K562 (cell line): Measurements from ENCODE around the gene ALKBH8. TPM values are rescaled to one million over a fixed set of nuclear protein-coding genes. Genes with fewer than 3 reads are reported as not detected.

ENCODE experiments used
- ATAC-seq: fragments of 200-7000 bp; cut with Tn5 transposase; 3 replicates; pipeline ENCODE4 v1.9.1; 2020; ENCODE audit warnings: moderate library complexity
- BruUV-seq: library from RNA; stranded (reverse); fragments of 400-500 nt; replicated peaks from 2 replicates; lab custom pipeline; 2021; lab: Mats Ljungman, UMichigan
- CTCF ChIA-PET: fragments of 300-600 bp; formaldehyde crosslinking; extraction: SDS; loops from one replicate; lab custom pipeline; 2021; ENCODE audit warnings: low intra/inter-chr PET ratio; lab: Yijun Ruan, JAX
- POLR2A ChIA-PET: fragments of 300-600, 350-650 bp; sonication (Branson Sonifier 250); formaldehyde crosslinking; extraction: SDS; loops from one replicate; lab custom pipeline; 2021; ENCODE audit warnings: antibody characterized with exemption, inconsistent platforms; lab: Yijun Ruan, JAX
- DNase-seq, 4 experiments: peaks; one replicate each; pipeline versions ENCODE4 v3.0.0 to v3.0.0-alpha.2; 2011 to 2018; ENCODE audit warnings: low spot score in 3 of 4, mixed read lengths in 3 of 4; ENCODE audit errors: extremely low read depth in 1 of 4
- FAIRE-seq: peaks from 2 replicates; lab custom pipeline; 2011; peaks lifted over from hg19 to GRCh38; lab: Jason Lieb, UNC
- H2AFZ ChIP-seq: 2 replicates; pipeline ENCODE4 v1.6.0; 2011; ENCODE audit warnings: low read depth, low read length, control low read depth, inconsistent platforms
- H3K27ac ChIP-seq: fragments of 200-600 bp; 3 replicates; pipeline ENCODE4 v1.8.0; 2011; ENCODE audit warnings: low read depth, mild to moderate bottlenecking, control low read depth, inconsistent platforms, low read length, moderate library complexity, mixed read lengths; ENCODE audit errors: extremely low read depth
- H3K27me3 ChIP-seq, 2 experiments: fragments of 300-600 bp in 1 of 2; 2 replicates in 1 of 2; 3 replicates in 1 of 2; pipeline versions ENCODE4 v1.6.0 to v1.8.0; 2011; ENCODE audit warnings: inconsistent platforms in 2 of 2, low read length in 2 of 2, mild to moderate bottlenecking in 1 of 2, mixed read lengths in 1 of 2, moderate library complexity in 1 of 2; ENCODE audit not compliant: control insufficient read depth in 2 of 2, insufficient read depth in 2 of 2
- H3K36me3 ChIP-seq: fragments of 300-600 bp; 3 replicates; pipeline ENCODE4 v1.8.0; 2011; ENCODE audit warnings: mild to moderate bottlenecking, low read length, inconsistent platforms; ENCODE audit not compliant: control insufficient read depth, insufficient read depth
- H3K4me1 ChIP-seq, 2 experiments: fragments of 200-600 bp in 1 of 2; replicated peaks in 1 of 2; 2 replicates in 1 of 2; 3 replicates in 1 of 2; pipeline versions ENCODE4 v1.5.1 to v1.8.0; 2011; ENCODE audit warnings: inconsistent platforms in 2 of 2, low read length in 2 of 2, mild to moderate bottlenecking in 1 of 2, mixed read lengths in 1 of 2, moderate library complexity in 1 of 2; ENCODE audit not compliant: control insufficient read depth in 2 of 2, insufficient read depth in 2 of 2
- H3K4me2 ChIP-seq: 2 replicates; pipeline ENCODE4 v1.6.1; 2011; ENCODE audit warnings: low read length, control low read depth, inconsistent platforms, mixed read lengths; ENCODE audit not compliant: insufficient read depth
- H3K4me3 ChIP-seq: fragments of 200-600 bp; sonication (generic), shearing (Covaris generic); 2 replicates; pipeline ENCODE4 v1.5.1; 2016; ENCODE audit warnings: control low read depth, inconsistent platforms
- H3K79me2 ChIP-seq: fragments of 200-600 bp; 3 replicates; pipeline ENCODE4 v1.8.0; 2011; ENCODE audit warnings: low read length, inconsistent platforms; ENCODE audit not compliant: control insufficient read depth, insufficient read depth
- H3K9ac ChIP-seq, 2 experiments: 2 replicates each; pipeline versions ENCODE4 v1.6.0 to v1.6.1; 2011; ENCODE audit warnings: low read depth in 2 of 2, low read length in 2 of 2, control low read depth in 1 of 2, inconsistent platforms in 1 of 2, mild to moderate bottlenecking in 1 of 2, mixed read lengths in 1 of 2; ENCODE audit not compliant: insufficient read depth in 1 of 2
- H3K9me1 ChIP-seq: one replicate; pipeline ENCODE4 v1.6.0; 2011; ENCODE audit warnings: inconsistent platforms, mild to moderate bottlenecking, low read length, moderate library complexity; ENCODE audit not compliant: control insufficient read depth, insufficient read depth
- H3K9me3 ChIP-seq: replicated peaks from 2 replicates; pipeline ENCODE4 v1.5.1; 2011; ENCODE audit warnings: low read depth, low read length, inconsistent platforms; ENCODE audit not compliant: control insufficient read depth, insufficient read depth
- H4K20me1 ChIP-seq: replicated peaks from 2 replicates; pipeline ENCODE4 v1.6.1; 2011; ENCODE audit warnings: low read length, inconsistent platforms, mixed read lengths; ENCODE audit not compliant: control insufficient read depth, insufficient read depth
- CAMTA2 ChIP-seq: fragments of 250-450 bp; sonication (Bioruptor Pico); conservative IDR thresholded peaks from 2 replicates; pipeline ENCODE4 v1.5.1; 2022
- DIDO1 ChIP-seq: fragments of 450-650 bp; IDR thresholded peaks from 2 replicates; pipeline ENCODE4 v1.6.1; 2016; ENCODE audit warnings: low read depth, missing biosample characterization, missing genetic modification characterization
- EGR1 ChIP-seq: fragments of 450-650 bp; conservative IDR thresholded peaks from 2 replicates; pipeline ENCODE4 v1.6.1; 2017; ENCODE audit warnings: mild to moderate bottlenecking
- ESRRA ChIP-seq: fragments of 450-650 bp; IDR thresholded peaks from 2 replicates; pipeline ENCODE4 v1.6.1; 2014; ENCODE audit warnings: low read depth, mild to moderate bottlenecking, moderate library complexity, borderline replicate concordance
- ETV5 ChIP-seq: sonication (generic); formaldehyde crosslinking; IDR thresholded peaks from 2 replicates; pipeline ENCODE4 v1.4.0; 2020; ENCODE audit warnings: low read depth, mild to moderate bottlenecking, missing genetic modification reagents
- FOS ChIP-seq: IDR thresholded peaks from 3 replicates; pipeline ENCODE4 v1.6.1; 2011; ENCODE audit not compliant: insufficient read length; ENCODE audit errors: extremely low read depth
- KDM5B ChIP-seq: fragments of 200-600 bp; sonication (generic); IDR thresholded peaks from 2 replicates; pipeline ENCODE4 v1.6.1; 2012; ENCODE audit warnings: low read depth, mild to moderate bottlenecking, moderate library complexity, low read length, control low read depth, inconsistent platforms; ENCODE audit not compliant: insufficient replicate concordance
- PHF20 ChIP-seq: fragments of 450-650 bp; IDR thresholded peaks from 2 replicates; pipeline ENCODE4 v1.6.1; 2018; ENCODE audit not compliant: partially characterized antibody
- POLR2B ChIP-seq: fragments of 450-650 bp; IDR thresholded peaks from 2 replicates; pipeline ENCODE4 v1.6.1; 2018; ENCODE audit warnings: low read depth; ENCODE audit not compliant: partially characterized antibody
- POLR2H ChIP-seq: IDR thresholded peaks from 2 replicates; pipeline ENCODE4 v1.6.1; 2016; ENCODE audit warnings: missing genetic modification characterization, low read depth, mild to moderate bottlenecking, control low read depth, missing compliant biosample characterization, moderate library complexity
- RBBP5 ChIP-seq: fragments of 200-600 bp; sonication (generic); IDR thresholded peaks from 2 replicates; pipeline ENCODE4 v1.6.1; 2012; ENCODE audit warnings: borderline replicate concordance, mild to moderate bottlenecking, low read length, control low read depth, inconsistent platforms; ENCODE audit not compliant: insufficient read depth, poor library complexity, severe bottlenecking
- RBFOX2 ChIP-seq: fragments of 200-400 bp; formaldehyde crosslinking; IDR thresholded peaks from 2 replicates; pipeline ENCODE4 v1.6.1; 2017; ENCODE audit warnings: low read depth, mild to moderate bottlenecking, low read length, moderate library complexity
- RCOR1 ChIP-seq, 2 experiments: IDR thresholded peaks; 2 replicates each; pipeline ENCODE4 v1.6.1; 2012; ENCODE audit warnings: low read depth in 2 of 2, low read length in 2 of 2, borderline replicate concordance in 1 of 2, improper control_type of control experiment in 1 of 2
- TAF1 ChIP-seq: IDR thresholded peaks from 2 replicates; pipeline ENCODE4 v1.6.1; 2011; ENCODE audit warnings: mild to moderate bottlenecking, low read length, moderate library complexity; ENCODE audit not compliant: insufficient read depth, control insufficient read depth, severe bottlenecking; ENCODE audit errors: extremely low read depth
- TAF9B ChIP-seq: fragments of 450-650 bp; IDR thresholded peaks from 2 replicates; pipeline ENCODE4 v1.6.1; 2018; ENCODE audit warnings: mild to moderate bottlenecking; ENCODE audit not compliant: partially characterized antibody
- ZZZ3 ChIP-seq: fragments of 450-650 bp; IDR thresholded peaks from 2 replicates; pipeline ENCODE4 v1.6.1; 2016; ENCODE audit warnings: antibody characterized with exemption, mild to moderate bottlenecking, moderate library complexity
- WGBS: fragments of 100-300 bp; shearing (Covaris generic); methylation state at CpG from one replicate; pipeline ENCODE4 v1.1.6; 2016; ENCODE audit warnings: low coverage, mixed read lengths; ENCODE audit not compliant: insufficient coverage; ENCODE audit errors: missing lambda C conversion rate; 5-methylcytosine and 5-hydroxymethylcytosine counted together
- in situ Hi-C: fragments of 300-500 bp; cut with MboI; formaldehyde crosslinking; loops from 4 replicates; pipeline ENCODE4 v1.15.0; 2018; ENCODE audit warnings: inconsistent platforms, mixed read lengths
- intact Hi-C: fragments of 100-400 bp; cut with micrococcal nuclease; formaldehyde crosslinking; loops from 2 replicates; pipeline ENCODE4 v1.14.2; 2022
- polyA plus RNA-seq, 8 experiments: library from polyadenylated mRNA; depleted of rRNA in 4 of 8; stranded (reverse) in 5 of 8; unstranded in 3 of 8; fragments of >200 nt; fragmentation: Nextera tagmentation in 2 of 8; fragmentation: Illumina TruSeq in 1 of 8; extraction: Ambion mirVana in 2 of 8; extraction: Trizol in 1 of 8; gene quantifications; 2 replicates each; pipeline versions ENCODE4 v1.2.1 to v1.2.3, GENCODE V29; 2011 to 2014; ENCODE audit warnings: inconsistent platforms in 1 of 8, missing spikeins in 1 of 8
- total RNA-seq, 7 experiments: library from RNA; depleted of rRNA in 6 of 7; stranded (reverse); fragments of >200 nt in 6 of 7; fragmentation: Illumina TruSeq in 2 of 7; extraction: Trizol in 2 of 7; gene quantifications; 2 replicates each; pipeline versions ENCODE4 v1.2.1 to v1.2.3, GENCODE V29; 2011 to 2021; ENCODE audit warnings: low replicate concordance in 1 of 7
- TF ChIP-seq, protein P1 (sequence below): fragments of 450-650 bp; IDR thresholded peaks from 2 replicates; pipeline ENCODE4 v1.7.1; 2018; ENCODE audit warnings: mild to moderate bottlenecking, low read depth; ENCODE audit not compliant: partially characterized antibody

Gene ALKBH8
- total and polyA plus RNA-seq, 9 of the 15 experiments (the other 6 are each of a cell fraction or from before 2014, with no cell fraction given): 4.3 to 14.4 (median 9.1) TPM

DNA sequence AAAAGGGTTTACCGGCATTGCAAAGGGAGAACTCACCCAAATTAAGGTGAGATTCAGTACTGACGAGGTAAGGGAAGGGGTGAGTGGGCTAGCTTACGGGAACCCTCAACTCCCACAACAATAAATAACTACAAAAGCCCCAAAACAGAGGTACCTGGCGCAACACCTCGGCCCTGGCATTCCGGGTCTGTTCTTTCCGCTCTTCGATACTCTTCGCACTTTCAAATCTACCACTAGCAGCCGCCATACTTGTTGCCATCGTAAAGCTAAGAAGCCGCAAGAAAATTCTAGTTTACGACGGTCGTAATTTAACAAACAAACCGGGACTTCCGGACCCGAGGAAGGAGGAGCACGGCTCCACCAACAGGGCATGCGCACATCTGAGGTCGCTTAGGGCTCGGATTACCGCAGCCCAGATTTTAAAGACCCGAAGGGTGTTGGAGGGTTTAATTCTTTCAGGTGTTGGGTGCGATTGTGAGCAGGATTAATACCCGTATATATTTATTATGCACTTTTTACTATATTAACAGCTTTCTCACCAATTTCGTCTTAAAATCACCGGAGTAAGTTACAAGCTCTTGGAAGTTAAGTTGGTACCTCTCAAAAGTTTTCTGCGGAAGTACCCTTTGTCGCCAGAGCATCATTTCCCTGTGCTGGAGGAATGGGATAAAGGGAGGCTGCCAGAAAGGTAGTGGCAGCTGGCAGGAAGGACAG is 107.8 kb downstream of the ALKBH8 start, which contains the start of gene CWF19L2:
CWF19L2 (minus strand) TSS at position 268 of the 714 bp plus-strand sequence; CDS start at position 259, 9 bp downstream.
- Histone ChIP-seq H3K4me1 (peaks cover 0 to 5% of the 10 kb centered on the region in 2 experiments; a peak in 1 of 5 replicates), H3K4me3 (peak within 1 kb of the TSS; percentile 61), H3K27ac (peak within 1 kb of the TSS; percentile 76), H3K9me1 (no peaks in the 10 kb centered on the region), H3K36me3 (peaks cover 23% of the 10 kb centered on the region; the same call in 2 of the 3 replicates), H3K4me2 (peak within 1 kb of the TSS; percentile 90), H4K20me1 (no peaks in the 10 kb centered on the region), H3K9ac (peak within 1 kb of the TSS; percentile 88 to 90), H3K27me3 (no peaks in the 10 kb centered on the region), H2AFZ (peak within 1 kb of the TSS; percentile 93), H3K9me3 (no peaks in the 10 kb centered on the region), H3K79me2 (peaks cover 24% of the 10 kb centered on the region)
- ChIA-PET CTCF (interaction anchor here (0.6 kb wide), 1 partner anchor 240 kb away, joined by 3 read pairs; no protein-coding TSS in a partner anchor), POLR2A (interaction anchor here (0.6 to 2.1 kb wide), 7 partner anchors 9 to 257 kb away, joined by 3 to 10 read pairs (median 4); no protein-coding TSS in a partner anchor)
- DNase-seq (peak; percentile 94 to 96 (median 95)), FAIRE-seq (peak; percentile 98), ATAC-seq (peak; percentile 97)
- no TSS peak for BruUV-seq
- 2% methylated on average over 30 of the region's 30 CpGs for WGBS
- intact Hi-C loops (no loop called here), in situ Hi-C loops (no loop called here)
- TF ChIP-seq PHF20 (peak; percentile 85), TAF9B (peak; percentile 94), RCOR1 (IDR thresholded peaks at IDR 0.05; ENCODE audit: borderline replicate concordance in 1 of 2, low read depth in 2 of 2, low read length in 2 of 2) (peak in 1 of 2 experiments; percentile 46; a peak in 1 of 4 replicates), ZZZ3 (no peak), TAF1 (peak; percentile 98), ETV5 (CRISPR knock-in tag) (peak; percentile 23; the same call in 1 of the 2 replicates), KDM5B (peak; percentile 91), DIDO1 (tag) (peak; percentile 77), FOS (peak; percentile 31), RBBP5 (peak; percentile 87), EGR1 (no peak), CAMTA2 (CRISPR knock-in tag) (no peak), RBFOX2 (peak; percentile 71), POLR2B (peak; percentile 88), ESRRA (peak; percentile 42; the same call in 1 of the 2 replicates), POLR2H (tag) (peak; percentile 83)
- TF ChIP-seq, protein P1, sequence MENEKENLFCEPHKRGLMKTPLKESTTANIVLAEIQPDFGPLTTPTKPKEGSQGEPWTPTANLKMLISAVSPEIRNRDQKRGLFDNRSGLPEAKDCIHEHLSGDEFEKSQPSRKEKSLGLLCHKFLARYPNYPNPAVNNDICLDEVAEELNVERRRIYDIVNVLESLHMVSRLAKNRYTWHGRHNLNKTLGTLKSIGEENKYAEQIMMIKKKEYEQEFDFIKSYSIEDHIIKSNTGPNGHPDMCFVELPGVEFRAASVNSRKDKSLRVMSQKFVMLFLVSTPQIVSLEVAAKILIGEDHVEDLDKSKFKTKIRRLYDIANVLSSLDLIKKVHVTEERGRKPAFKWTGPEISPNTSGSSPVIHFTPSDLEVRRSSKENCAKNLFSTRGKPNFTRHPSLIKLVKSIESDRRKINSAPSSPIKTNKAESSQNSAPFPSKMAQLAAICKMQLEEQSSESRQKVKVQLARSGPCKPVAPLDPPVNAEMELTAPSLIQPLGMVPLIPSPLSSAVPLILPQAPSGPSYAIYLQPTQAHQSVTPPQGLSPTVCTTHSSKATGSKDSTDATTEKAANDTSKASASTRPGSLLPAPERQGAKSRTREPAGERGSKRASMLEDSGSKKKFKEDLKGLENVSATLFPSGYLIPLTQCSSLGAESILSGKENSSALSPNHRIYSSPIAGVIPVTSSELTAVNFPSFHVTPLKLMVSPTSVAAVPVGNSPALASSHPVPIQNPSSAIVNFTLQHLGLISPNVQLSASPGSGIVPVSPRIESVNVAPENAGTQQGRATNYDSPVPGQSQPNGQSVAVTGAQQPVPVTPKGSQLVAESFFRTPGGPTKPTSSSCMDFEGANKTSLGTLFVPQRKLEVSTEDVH: peak; percentile 80
